HG03280 (cell line): ENCODE results near the gene RAF1.
"Not testable (repeated sequence)": the region's sequence is repeated elsewhere in the genome, so short reads cannot be mapped to it uniquely, and the experiment has no call there.

Source experiments
- ATAC-seq: cut with Tn5 transposase; IDR thresholded peaks from one replicate; pipeline ENCODE4 v1.9.1; 2021; ENCODE audit warnings: mild to moderate bottlenecking, moderate library complexity; ENCODE audit not compliant: unreplicated experiment

RAF1 gene

GRCh38 chr3:12643010-12643380, 20.9 kb downstream of the RAF1 start:
- ATAC-seq: no peak

- not testable (repeated sequence) for ATAC-seq
Observed at GRCh38 chr3:12640853-12641252, 23.1 kb downstream of the RAF1 start.

DNA sequence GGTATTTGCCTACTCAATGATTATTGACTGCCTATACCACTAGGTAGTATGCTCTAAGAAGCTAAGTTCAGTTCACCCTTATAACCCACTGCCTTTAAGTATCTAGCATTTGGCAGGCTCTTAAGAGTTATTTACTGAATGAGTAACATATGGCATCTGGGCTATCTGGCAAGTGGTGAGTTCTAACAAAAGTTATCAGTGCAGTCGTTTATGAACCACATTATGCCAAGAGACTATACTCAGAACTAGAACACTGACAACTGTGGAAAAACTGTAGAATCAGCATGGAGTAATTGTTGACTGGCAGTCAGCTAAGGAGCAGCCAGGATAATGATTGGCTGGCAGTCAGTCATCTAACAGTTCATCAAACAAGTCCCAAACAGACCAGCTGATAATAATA, 25.8 kb downstream of the RAF1 start:
- no peak for ATAC-seq

- no peak for ATAC-seq
Observed at GRCh38 chr3:12633108-12633507, 30.8 kb downstream of the RAF1 start.

DNA sequence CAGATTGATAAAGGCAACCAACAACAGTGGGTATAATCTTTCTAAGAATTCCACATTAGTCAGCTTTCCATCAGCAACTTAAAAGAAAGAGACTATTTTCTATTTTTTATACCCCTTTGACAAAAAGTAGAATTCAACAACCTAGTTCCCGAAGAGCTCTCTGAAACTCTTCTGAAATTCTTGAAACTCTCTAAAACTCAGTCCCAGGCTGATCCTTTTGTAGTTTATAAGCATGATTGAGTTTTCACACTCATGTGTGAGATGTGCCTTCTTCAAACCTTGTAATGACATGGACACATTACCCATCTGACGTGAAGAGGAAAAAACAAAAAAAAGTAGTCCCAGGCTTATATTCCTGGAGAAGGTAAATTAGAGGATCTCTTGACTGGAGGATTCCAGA, 31.4 kb downstream of the RAF1 start:
- no peak for ATAC-seq

DNA sequence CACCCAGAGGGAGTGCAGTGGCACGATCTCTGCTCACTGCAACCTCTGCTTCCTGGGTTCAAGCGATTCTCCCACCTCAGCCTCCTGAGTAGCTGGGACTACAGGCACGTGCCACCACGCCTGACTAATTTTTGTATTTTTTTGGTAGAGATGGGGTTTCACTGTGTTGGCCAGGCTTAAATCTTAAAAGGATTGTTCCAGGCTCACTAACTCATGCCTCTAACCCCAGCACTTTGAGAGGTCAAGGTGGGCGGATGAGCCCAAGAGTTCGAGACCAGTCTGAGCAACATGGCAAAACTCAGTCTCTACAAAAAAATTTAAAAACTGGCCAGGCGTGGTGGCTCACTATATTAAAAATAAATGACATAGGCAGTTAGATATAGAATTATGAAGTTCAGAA, 33.1 kb downstream of the RAF1 start:
- not testable (repeated sequence) for ATAC-seq

GRCh38 chr3:12630292-12630691, 33.6 kb downstream of the RAF1 start:
- ATAC-seq: no peak

DNA sequence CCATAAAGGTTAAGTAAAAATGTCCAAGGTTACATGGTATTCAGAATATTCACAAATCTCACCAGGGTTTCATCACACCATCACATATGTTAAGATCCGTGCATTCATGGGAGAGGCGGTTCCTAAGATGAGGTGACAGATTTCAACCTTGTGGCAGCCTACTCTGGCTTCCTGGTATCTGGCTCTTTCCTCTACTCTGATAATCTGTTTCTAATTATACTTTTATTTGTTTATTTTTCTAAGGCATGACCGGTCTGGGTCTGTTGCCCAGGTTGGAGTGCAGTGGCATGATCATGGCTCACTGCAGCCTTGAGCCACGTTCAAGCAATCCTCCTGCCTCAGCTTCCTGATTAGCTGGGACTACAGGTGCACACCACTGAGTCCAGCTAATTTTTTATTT, 34.4 kb downstream of the RAF1 start:
- no peak for ATAC-seq

GRCh38 chr3:12628813-12629212, 35.1 kb downstream of the RAF1 start:
- no peak for ATAC-seq

DNA sequence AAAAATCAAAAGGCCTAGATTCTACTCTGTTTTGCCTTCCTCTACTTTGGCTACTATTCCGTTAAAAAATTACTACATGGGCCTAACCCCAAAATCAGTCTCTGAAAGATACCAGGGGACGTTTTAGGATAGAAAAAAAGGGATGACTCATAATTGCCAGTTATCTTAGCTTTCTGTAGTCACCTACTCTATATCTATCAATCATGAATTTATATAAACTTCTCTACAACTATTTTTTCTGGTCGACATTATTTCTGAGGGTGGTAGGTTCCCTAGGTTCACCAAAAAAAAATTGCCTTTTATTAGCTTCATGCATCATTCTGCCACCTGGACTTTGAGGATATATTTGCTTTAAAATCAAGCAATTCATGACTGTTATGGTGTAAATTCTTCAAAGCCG, 36.5 kb downstream of the RAF1 start:
- no peak for ATAC-seq

DNA sequence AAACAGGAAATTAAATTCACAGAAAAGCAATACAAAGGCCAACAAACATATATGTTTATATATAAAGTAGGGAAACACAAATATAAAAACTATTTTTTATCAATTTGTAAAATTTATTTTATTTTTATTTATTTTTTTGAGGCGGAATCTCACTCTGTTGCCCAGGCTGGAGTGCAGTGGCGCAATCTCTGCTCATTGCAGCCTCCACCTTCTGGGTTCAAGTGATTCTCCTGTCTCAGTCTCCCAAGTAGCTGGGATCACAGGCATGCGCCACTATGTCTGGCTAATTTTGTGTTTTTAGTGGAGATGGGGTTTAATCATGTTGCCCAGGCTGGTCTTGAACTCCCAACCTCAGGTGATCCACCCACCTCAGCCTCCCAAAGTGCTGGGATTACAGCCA, 39.0 kb downstream of the RAF1 start:
- ATAC-seq: not testable (repeated sequence)

- no peak for ATAC-seq
Observed at GRCh38 chr3:12624056-12624455, 39.9 kb downstream of the RAF1 start.

- ATAC-seq: no peak
Observed at GRCh38 chr3:12622335-12622734, 41.6 kb downstream of the RAF1 start.

DNA sequence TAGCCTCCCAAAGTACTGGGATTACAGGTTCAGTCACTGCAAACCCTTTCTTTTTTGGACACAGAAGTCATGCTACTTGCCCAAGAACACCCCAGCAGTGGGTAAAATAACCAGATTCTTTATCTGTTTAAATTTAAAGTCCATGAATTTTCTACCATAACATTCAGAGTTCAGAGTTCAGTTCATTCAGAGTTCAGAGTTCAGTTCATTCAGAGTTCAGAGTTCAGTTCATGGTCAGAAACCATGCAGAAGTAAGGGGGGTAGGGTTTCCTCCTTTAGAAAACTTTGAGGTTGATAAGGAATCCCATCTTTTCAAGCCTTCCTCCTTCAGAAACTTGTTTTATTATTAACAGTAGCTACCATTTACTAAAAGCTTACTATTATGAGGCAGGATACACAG, 43.2 kb downstream of the RAF1 start:
- ATAC-seq: no peak

GRCh38 chr3:12620305-12620704, 43.6 kb downstream of the RAF1 start:
- no peak for ATAC-seq

GRCh38 chr3:12618426-12618825, 45.5 kb downstream of the RAF1 start:
- no peak for ATAC-seq

- ATAC-seq: no peak
Observed at GRCh38 chr3:12615266-12615665, 48.7 kb downstream of the RAF1 start.

GRCh38 chr3:12613250-12613649, 50.7 kb downstream of the RAF1 start:
- ATAC-seq: no peak

DNA sequence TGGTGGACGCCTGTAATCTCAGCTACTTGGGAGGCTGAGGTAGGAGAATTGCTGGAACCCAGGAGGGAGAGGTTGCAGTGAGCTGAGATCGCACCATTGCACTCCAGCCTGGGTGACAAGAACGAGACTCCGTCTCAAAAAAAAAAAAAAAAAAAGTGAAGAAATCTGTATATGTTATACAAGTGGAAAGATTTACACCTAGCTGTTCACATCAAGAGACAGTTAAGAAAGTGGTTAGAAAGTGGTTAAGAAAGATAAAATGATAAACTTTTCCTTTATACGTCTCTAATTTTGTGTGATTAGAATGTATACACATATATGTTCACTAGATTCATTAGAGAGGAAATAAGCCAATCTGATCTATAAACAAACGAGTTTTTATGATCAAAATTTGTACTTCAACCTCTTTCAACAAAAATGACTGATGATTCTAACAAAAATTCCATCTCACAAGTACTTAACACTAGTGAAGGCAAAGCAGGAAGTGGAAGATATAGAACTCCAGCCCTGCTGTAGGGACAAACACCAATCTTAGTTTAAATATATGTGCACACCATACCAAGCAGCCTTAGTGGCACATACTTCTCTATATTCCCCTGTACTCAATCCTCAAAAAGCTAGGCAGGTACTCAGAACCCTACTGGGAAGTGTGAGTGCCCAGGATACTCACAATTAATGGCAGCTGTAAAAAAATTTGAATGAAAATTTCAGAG, 51.2 kb downstream of the RAF1 start:
- no peak for ATAC-seq

DNA sequence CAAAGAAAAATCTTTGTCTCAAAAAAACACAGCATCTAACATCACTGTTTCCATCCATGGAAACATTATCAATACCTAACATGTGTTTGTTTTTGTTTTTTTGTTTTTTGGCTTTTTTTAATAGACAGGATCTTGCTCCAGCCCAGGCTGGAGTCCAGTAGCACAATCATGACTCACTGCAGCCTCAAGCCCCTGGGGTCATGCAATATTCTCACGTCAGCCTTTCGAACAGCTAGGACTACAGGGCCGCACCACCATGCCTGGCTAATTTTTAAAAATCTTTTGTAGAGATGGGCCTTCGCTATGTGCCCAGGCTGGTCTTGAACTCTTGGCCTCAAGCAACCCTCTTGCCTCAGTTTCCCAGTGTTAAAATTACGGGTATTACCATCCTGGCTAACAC, 52.8 kb downstream of the RAF1 start:
- no peak for ATAC-seq

- no peak for ATAC-seq
Observed at GRCh38 chr3:12608376-12608775, 55.5 kb downstream of the RAF1 start.

- ATAC-seq: no peak
Observed at GRCh38 chr3:12603969-12604368, 59.9 kb downstream of the RAF1 start.

DNA sequence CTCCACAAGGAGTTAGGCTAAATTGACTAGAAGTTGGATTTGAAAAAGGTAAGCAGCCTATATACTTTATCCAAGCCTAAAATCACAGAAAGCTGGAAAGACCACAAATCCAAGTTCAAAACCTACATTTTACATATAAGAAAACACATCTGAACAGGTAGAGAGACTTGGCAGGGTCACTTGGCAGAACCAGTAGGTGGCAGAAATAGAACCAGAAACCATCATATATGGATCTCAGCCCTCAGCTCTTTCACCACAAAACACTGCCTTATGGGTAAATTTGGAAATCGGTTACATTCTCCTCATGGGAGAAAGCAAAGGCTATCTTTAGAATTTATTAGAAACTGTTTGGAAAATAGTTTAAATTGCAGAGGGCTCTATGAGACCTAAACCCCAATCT, 62.8 kb downstream of the RAF1 start:
- no peak for ATAC-seq
